Kidney (tissue), 14 donors: ENCODE results near the gene SMAD6. TPM values are rescaled to one million over a fixed set of nuclear protein-coding genes. Genes with fewer than 3 reads are reported as not detected.

Experiments
- DNase-seq, 5 donors: peaks; one replicate each; pipeline ENCODE4 v3.0.0-alpha.2; 2013 to 2020
- FAIRE-seq: peaks from 2 replicates; lab custom pipeline; 2012; peaks lifted over from hg19 to GRCh38; lab: Jason Lieb, UNC
- H3K27ac ChIP-seq, 2 donors: one replicate each; pipeline ENCODE4 v1.7.0; 2013; ENCODE audit warnings: low read depth in 2 of 2, low read length in 2 of 2, inconsistent platforms in 1 of 2
- H3K27me3 ChIP-seq: one replicate; pipeline ENCODE4 v1.7.1; 2013; ENCODE audit warnings: low read length, inconsistent platforms; ENCODE audit not compliant: control insufficient read depth, insufficient read depth
- H3K36me3 ChIP-seq, 3 donors: one replicate each; pipeline versions ENCODE4 v1.7.0 to v1.7.1; 2013; ENCODE audit warnings: low read length in 3 of 3, control low read depth in 1 of 3, inconsistent platforms in 1 of 3; ENCODE audit not compliant: insufficient read depth in 3 of 3, control insufficient read depth in 2 of 3
- H3K4me1 ChIP-seq, 3 donors: one replicate each; pipeline versions ENCODE4 v1.7.0 to v1.7.1; 2013; ENCODE audit warnings: low read length in 3 of 3, inconsistent platforms in 1 of 3, low read depth in 1 of 3; ENCODE audit not compliant: control insufficient read depth in 2 of 3, insufficient read depth in 2 of 3
- H3K4me3 ChIP-seq, 3 donors: one replicate each; pipeline versions ENCODE4 v1.7.0 to v1.8.1; 2013; ENCODE audit warnings: low read length in 3 of 3, control low read depth in 1 of 3, inconsistent platforms in 1 of 3
- H3K9ac ChIP-seq, 3 donors: one replicate each; pipeline versions ENCODE4 v1.7.0 to v1.7.1; 2013; ENCODE audit warnings: low read length in 3 of 3, control low read depth in 1 of 3, inconsistent platforms in 1 of 3
- H3K9me3 ChIP-seq, 3 donors: one replicate each; pipeline versions ENCODE4 v1.7.0 to v1.7.1; 2013; ENCODE audit warnings: low read length in 3 of 3, control low read depth in 1 of 3, inconsistent platforms in 1 of 3; ENCODE audit not compliant: control insufficient read depth in 2 of 3, insufficient read depth in 1 of 3
- CTCF ChIP-seq: IDR thresholded peaks from 3 replicates; pipeline ENCODE4 v1.5.1; 2012; ENCODE audit warnings: mild to moderate bottlenecking, moderate library complexity, borderline replicate concordance; ENCODE audit not compliant: insufficient read depth; ENCODE audit errors: extremely low read depth
- intact Hi-C: fragments of 100-400 bp; cut with DNase I; formaldehyde crosslinking; loops from one replicate; pipeline ENCODE4 v1.11.1; 2022
- polyA plus RNA-seq: library from polyadenylated mRNA; stranded (reverse); fragments of 350-450 nt; fragmentation: Illumina TruSeq; extraction: RNeasy Lipid Tissue Mini Kit (QIAGEN cat#74804); gene quantifications from one replicate; pipeline ENCODE4 v1.2.3, GENCODE V29; 2014; ENCODE audit warnings: low read depth, low replicate concordance; ENCODE audit not compliant: insufficient read depth
- total RNA-seq: library from RNA; stranded (reverse); fragmentation: NEBNext Ultra II Directional; extraction: Animal tissue kit (Norgen Biotek cat#: 25700); gene quantifications from one replicate; pipeline ENCODE4 v1.2.1, GENCODE V29; 2021
- donor health status: control.
- donor health status: control.
- donor health status: control.
- donor health status: control.
- donor health status: control.
- donor health status: DM: yes; HTN: yes; CAD: no.
- donor health status: Normal renal cell carcinoma (clear cell type).

SMAD6 gene
- total and polyA plus RNA-seq, 2 donors from 2014 or later: 15.4 to 23.0 TPM

- FAIRE-seq (no peak), DNase-seq (no peak)
- no peak overlapping the region for H3K9ac ChIP-seq
- H3K27ac ChIP-seq: no peak overlapping the region
- intact Hi-C loops: no loop called here
- no peak overlapping the region for H3K4me3 ChIP-seq
- H3K4me1 ChIP-seq: no peaks in the 10 kb centered on the region
- H3K27me3 ChIP-seq: no peaks in the 10 kb centered on the region
- no peaks in the 10 kb centered on the region for H3K9me3 ChIP-seq
- no peak for TF ChIP-seq CTCF
- no peaks in the 10 kb centered on the region for H3K36me3 ChIP-seq
Measured at GRCh38 chr15:66823601-66824000, 121.6 kb downstream of the SMAD6 start.

- H3K27ac ChIP-seq: no peak overlapping the region
Measured at GRCh38 chr15:66824424-66824823, 122.4 kb downstream of the SMAD6 start.

GRCh38 chr15:66825139-66825538, 123.1 kb downstream of the SMAD6 start:
- intact Hi-C loops: no loop called here
- Histone ChIP-seq H3K9me3 (no peaks in the 10 kb centered on the region), H3K4me1 (no peaks in the 10 kb centered on the region), H3K27ac (no peak overlapping the region), H3K36me3 (no peaks in the 10 kb centered on the region), H3K9ac (no peak overlapping the region), H3K4me3 (no peak overlapping the region), H3K27me3 (no peaks in the 10 kb centered on the region)
- DNase-seq (no peak), FAIRE-seq (no peak)
- TF ChIP-seq CTCF: no peak

More at GRCh38 chr15:66824424-66824823, 122.4 kb downstream of the SMAD6 start:
- Histone ChIP-seq H3K4me1 (no peaks in the 10 kb centered on the region), H3K9me3 (no peaks in the 10 kb centered on the region), H3K4me3 (no peak overlapping the region), H3K27me3 (no peaks in the 10 kb centered on the region), H3K9ac (no peak overlapping the region), H3K36me3 (no peaks in the 10 kb centered on the region)
- DNase-seq: no peak
- no peak for FAIRE-seq
- intact Hi-C loops: no loop called here
- no peak for TF ChIP-seq CTCF

GRCh38 chr15:66825731-66826130, 123.7 kb downstream of the SMAD6 start:
- no peaks in the 10 kb centered on the region for H3K9me3 ChIP-seq
- H3K4me3 ChIP-seq: no peak overlapping the region
- H3K4me1 ChIP-seq: no peaks in the 10 kb centered on the region
- no peak overlapping the region for H3K27ac ChIP-seq
- FAIRE-seq (no peak), DNase-seq (peak in 1 of 5 donors; percentile 56)
- no peaks in the 10 kb centered on the region for H3K36me3 ChIP-seq
- TF ChIP-seq CTCF: no peak
- no peak overlapping the region for H3K9ac ChIP-seq
- no peaks in the 10 kb centered on the region for H3K27me3 ChIP-seq
- intact Hi-C loops: no loop called here
